Activated naive CD8-positive, alpha-beta T cell treated with anti-CD3 and anti-CD28 coated beads, Interleukin-2, amount 50 U/mL, for 24 hours (primary cell): ENCODE data around the gene OR6C76.
A peak's percentile ranks its signal among the peaks of the same experiment; 100 is the strongest.
"Not testable (repeated sequence)": the region's sequence is repeated elsewhere in the genome, so short reads cannot be mapped to it uniquely, and the experiment has no call there.

Source experiments
- ATAC-seq: fragments of 150-1000 bp; cut with Tn5 transposase; one replicate; pipeline ENCODE4 v1.10.0; 2021
- DNase-seq: peaks from one replicate; pipeline ENCODE4 v3.0.0; 2021
- H3K27ac Mint-ChIP-seq: one replicate; pipeline ENCODE4 v1.8.0; 2021; ENCODE audit warnings: mild to moderate bottlenecking, mixed read lengths
- H3K27me3 Mint-ChIP-seq: one replicate; pipeline ENCODE4 v1.8.0; 2021; ENCODE audit warnings: mixed read lengths
- H3K36me3 Mint-ChIP-seq: one replicate; pipeline ENCODE4 v1.8.0; 2021; ENCODE audit warnings: low read depth, mixed read lengths
- H3K4me1 Mint-ChIP-seq: one replicate; pipeline ENCODE4 v1.8.0; 2021; ENCODE audit warnings: mixed read lengths
- H3K4me3 Mint-ChIP-seq: one replicate; pipeline ENCODE4 v1.8.0; 2021; ENCODE audit warnings: mild to moderate bottlenecking, moderate library complexity, mixed read lengths
- H3K9me3 Mint-ChIP-seq: one replicate; pipeline ENCODE4 v1.8.0; 2021; ENCODE audit warnings: mixed read lengths

OR6C76 gene

GRCh38 chr12:55425954-55426353 is at the start of gene OR6C76:
Gene OR6C76, plus strand, starts transcription at chr12:55426254. Its CDS starts 0 bp downstream, at chr12:55426254.
- Mint-ChIP-seq H3K27me3 (peaks cover 14% of the 10 kb centered on the region), H3K4me3 (no peak within 1 kb of the TSS), H3K27ac (no peak within 1 kb of the TSS), H3K4me1 (no peaks in the 10 kb centered on the region), H3K36me3 (no peaks in the 10 kb centered on the region), H3K9me3 (no peaks in the 10 kb centered on the region)
- no peak for ATAC-seq
- DNase-seq = no peak

DNA sequence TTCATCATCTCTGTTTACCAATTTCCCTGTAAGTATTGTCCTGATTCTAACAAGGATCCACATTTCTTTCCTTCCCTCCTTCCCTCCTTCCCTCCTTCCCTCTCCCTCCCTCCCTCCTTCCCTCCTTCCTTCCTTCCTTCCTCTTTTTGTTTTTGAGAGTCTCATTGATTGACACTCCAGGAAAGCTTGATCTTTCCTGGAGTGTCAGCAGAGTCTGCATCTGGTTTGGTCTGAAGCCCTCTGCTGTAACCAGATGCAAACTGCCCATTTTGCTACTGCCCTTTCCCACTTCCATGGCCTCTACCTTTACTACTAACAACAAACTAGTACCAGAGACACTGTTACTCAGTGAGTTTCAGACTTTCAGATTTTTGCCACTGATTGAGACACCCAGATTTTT is 40.2 kb upstream of the OR6C76 start:
- Mint-ChIP-seq H3K4me3 (no peak overlapping the region), H3K9me3 (no peaks in the 10 kb centered on the region), H3K36me3 (no peaks in the 10 kb centered on the region), H3K27ac (no peak overlapping the region), H3K4me1 (no peaks in the 10 kb centered on the region), H3K27me3 (peaks cover 3% of the 10 kb centered on the region)
- ATAC-seq (no peak), DNase-seq (no peak)

GRCh38 chr12:55392032-55392795 is 33.8 kb upstream of the OR6C76 start:
- no peaks in the 10 kb centered on the region for H3K9me3 Mint-ChIP-seq
- peaks cover 5% of the 10 kb centered on the region for H3K27me3 Mint-ChIP-seq
- H3K4me1 Mint-ChIP-seq = no peaks in the 10 kb centered on the region
- H3K27ac Mint-ChIP-seq = no peak overlapping the region
- no peak overlapping the region for H3K4me3 Mint-ChIP-seq
- no peak for DNase-seq
- no peak for ATAC-seq
- H3K36me3 Mint-ChIP-seq = no peaks in the 10 kb centered on the region

DNA sequence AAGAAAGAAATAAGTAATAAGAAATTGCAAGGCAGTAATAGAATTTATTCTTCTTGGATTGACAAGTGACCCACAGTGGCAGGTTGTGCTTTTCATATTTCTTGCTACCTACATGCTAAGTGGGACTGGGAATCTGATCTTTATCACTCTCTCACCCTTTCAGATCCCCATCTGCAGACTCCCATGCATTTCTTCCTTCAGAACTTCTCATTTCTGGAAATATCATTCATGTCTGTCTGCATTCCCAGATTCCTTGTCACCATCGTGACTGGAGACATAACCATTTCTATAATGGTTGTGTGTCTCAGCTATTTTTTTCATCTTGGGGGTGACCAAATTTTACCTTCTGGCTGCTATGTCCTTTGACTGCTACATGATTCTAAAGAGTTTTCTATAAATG is 29.7 kb upstream of the OR6C76 start:
- no peaks in the 10 kb centered on the region for H3K9me3 Mint-ChIP-seq
- no peak overlapping the region for H3K4me3 Mint-ChIP-seq
- no peaks in the 10 kb centered on the region for H3K4me1 Mint-ChIP-seq
- H3K36me3 Mint-ChIP-seq = no peaks in the 10 kb centered on the region
- peaks cover 22% of the 10 kb centered on the region for H3K27me3 Mint-ChIP-seq
- ATAC-seq (no peak), DNase-seq (no peak)
- no peak overlapping the region for H3K27ac Mint-ChIP-seq

DNA sequence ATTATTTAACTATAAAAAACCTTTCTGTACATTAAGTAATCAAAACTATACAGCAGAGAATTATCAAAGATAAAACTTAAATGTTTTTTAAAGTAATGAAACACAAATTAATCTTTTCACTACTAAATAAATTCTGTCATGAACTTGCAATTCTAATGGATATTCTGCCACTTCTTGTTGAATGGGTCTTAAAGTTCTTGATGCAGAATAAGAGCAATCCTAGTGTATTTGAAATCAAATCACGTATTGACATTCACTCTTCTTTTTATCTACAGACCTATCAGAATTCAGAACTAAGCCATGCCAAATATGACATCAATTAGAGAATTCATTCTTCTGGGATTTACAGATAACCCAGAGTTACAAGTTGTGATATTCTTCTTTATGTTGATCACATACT is 25.8 kb upstream of the OR6C76 start, which contains the start of gene OR6C65:
Gene OR6C65, plus strand, starts transcription at position 301 of the 400 bp plus-strand sequence. Its CDS starts 0 bp downstream, at position 301.
- no peak within 1 kb of the TSS for H3K4me3 Mint-ChIP-seq

GRCh38 chr12:55407866-55408265 is 18.2 kb upstream of the OR6C76 start:
- Mint-ChIP-seq H3K36me3 (no peaks in the 10 kb centered on the region), H3K4me3 (no peak overlapping the region), H3K27ac (no peak overlapping the region), H3K4me1 (no peaks in the 10 kb centered on the region), H3K9me3 (no peaks in the 10 kb centered on the region), H3K27me3 (peaks cover 9% of the 10 kb centered on the region)
- DNase-seq (no peak), ATAC-seq (no peak)

More for the DNA sequence above, 25.8 kb upstream of the OR6C76 start, which contains the start of gene OR6C65:
- peaks cover 27% of the 10 kb centered on the region for H3K27me3 Mint-ChIP-seq
- no peaks in the 10 kb centered on the region for H3K9me3 Mint-ChIP-seq
- no peak for ATAC-seq
- no peak for DNase-seq
- H3K27ac Mint-ChIP-seq = no peak within 1 kb of the TSS
- H3K36me3 Mint-ChIP-seq = no peaks in the 10 kb centered on the region
- no peaks in the 10 kb centered on the region for H3K4me1 Mint-ChIP-seq

GRCh38 chr12:55409133-55409532 is 16.9 kb upstream of the OR6C76 start:
- peaks cover 10% of the 10 kb centered on the region for H3K27me3 Mint-ChIP-seq
- H3K4me3 Mint-ChIP-seq, H3K4me1 Mint-ChIP-seq, H3K9me3 Mint-ChIP-seq, H3K36me3 Mint-ChIP-seq, H3K27ac Mint-ChIP-seq, ATAC-seq, DNase-seq: not testable (repeated sequence)

- peaks cover 32% of the 10 kb centered on the region for H3K27me3 Mint-ChIP-seq
- H3K27ac Mint-ChIP-seq, ATAC-seq, H3K9me3 Mint-ChIP-seq, DNase-seq, H3K36me3 Mint-ChIP-seq, H3K4me3 Mint-ChIP-seq, H3K4me1 Mint-ChIP-seq: not testable (repeated sequence)
Observed at GRCh38 chr12:55412138-55412537, 13.9 kb upstream of the OR6C76 start.

- not testable (repeated sequence) for ATAC-seq, H3K36me3 Mint-ChIP-seq, H3K4me1 Mint-ChIP-seq, DNase-seq, H3K27ac Mint-ChIP-seq, H3K9me3 Mint-ChIP-seq, H3K4me3 Mint-ChIP-seq
- peaks cover 43% of the 10 kb centered on the region for H3K27me3 Mint-ChIP-seq
Observed at GRCh38 chr12:55413498-55414388, 12.3 kb upstream of the OR6C76 start.

DNA sequence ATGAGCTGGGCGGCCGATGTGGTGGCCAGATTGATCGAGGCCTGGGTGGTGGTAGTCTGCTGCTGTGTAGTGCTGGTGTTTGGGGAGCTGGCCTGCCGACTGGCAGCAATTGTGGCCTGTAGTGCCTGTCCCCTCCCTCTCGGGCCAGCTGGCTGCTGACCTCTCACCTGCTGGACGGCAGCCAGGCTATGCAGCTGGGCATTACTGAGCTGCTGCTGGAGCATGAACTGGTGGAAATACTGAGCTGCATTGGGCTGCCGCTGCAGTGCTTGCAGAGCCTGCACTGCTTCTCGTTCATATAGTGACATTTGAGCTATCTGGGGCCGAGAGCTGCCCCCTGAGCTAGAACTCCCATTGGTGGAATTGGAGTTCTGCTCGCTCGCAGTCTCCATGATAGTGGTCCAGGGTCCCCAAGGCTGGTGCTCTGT is 11.6 kb upstream of the OR6C76 start:
- H3K4me3 Mint-ChIP-seq, H3K27ac Mint-ChIP-seq, ATAC-seq, H3K4me1 Mint-ChIP-seq, H3K9me3 Mint-ChIP-seq, H3K36me3 Mint-ChIP-seq, DNase-seq: not testable (repeated sequence)
- peaks cover 43% of the 10 kb centered on the region for H3K27me3 Mint-ChIP-seq

DNA sequence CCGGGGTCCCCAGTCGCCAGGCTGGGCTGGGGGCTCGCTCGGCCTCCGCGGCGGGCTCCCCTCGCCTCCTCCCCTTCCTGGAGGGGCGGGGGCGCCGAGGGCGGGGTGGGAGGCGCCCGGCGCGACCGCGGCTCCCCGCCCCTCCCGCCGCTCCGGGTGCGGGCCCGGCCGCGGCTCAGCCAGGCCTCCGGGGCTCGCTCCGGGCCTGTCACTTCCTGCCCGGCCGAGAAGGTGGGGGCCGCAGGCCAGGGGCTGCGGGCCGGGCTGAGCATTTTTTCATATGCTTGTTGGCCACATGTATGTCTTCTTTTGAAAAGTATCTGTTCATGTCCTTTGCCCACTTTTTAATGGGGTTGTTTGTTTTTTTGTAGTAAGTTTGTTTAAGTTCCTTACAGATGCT is 11.2 kb upstream of the OR6C76 start:
- H3K9me3 Mint-ChIP-seq, H3K4me3 Mint-ChIP-seq, H3K36me3 Mint-ChIP-seq, H3K27ac Mint-ChIP-seq, DNase-seq, H3K4me1 Mint-ChIP-seq: not testable (repeated sequence)
- ATAC-seq = peak; percentile 40
- H3K27me3 Mint-ChIP-seq = peaks cover 44% of the 10 kb centered on the region

- Mint-ChIP-seq H3K4me1 (peaks cover 4% of the 10 kb centered on the region), H3K4me3 (no peak overlapping the region), H3K9me3 (no peaks in the 10 kb centered on the region), H3K27ac (no peak overlapping the region), H3K27me3 (peaks cover 45% of the 10 kb centered on the region), H3K36me3 (no peaks in the 10 kb centered on the region)
- DNase-seq = no peak
- ATAC-seq = no peak
Observed at GRCh38 chr12:55416961-55417360, 9.1 kb upstream of the OR6C76 start.

DNA sequence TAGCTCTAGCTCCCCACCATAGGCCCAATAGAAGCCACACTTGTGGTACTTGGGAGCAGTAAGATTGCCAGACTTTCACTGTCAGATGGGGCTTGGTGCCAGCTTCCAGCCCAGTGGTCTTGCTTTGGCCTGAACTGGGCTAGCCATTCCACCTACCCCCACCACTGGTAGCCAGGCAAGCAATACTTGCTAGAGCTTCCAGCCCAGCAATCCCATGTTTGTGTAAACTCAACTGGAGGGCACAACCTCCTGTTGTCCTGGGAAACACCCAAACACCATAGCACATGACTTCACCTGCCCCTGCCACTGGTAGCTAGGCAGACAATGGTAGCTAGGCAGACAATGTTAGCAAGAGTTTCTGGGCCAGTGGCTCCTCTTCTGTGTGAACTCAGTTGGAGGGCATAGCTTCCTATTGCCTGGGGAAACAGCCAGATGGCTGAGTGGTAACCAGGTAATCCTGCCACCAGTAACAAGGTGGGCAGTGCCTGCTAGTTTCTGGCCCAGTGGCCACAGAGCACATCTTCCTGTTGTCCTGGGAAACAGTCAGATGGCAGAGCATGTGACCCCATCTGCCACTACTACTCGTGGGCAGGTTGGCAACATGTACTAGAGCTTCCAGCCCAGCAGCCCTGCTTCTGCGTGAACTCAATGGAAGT is 5.6 kb upstream of the OR6C76 start:
- Mint-ChIP-seq H3K4me1 (no peaks in the 10 kb centered on the region), H3K27ac (no peak overlapping the region), H3K9me3 (no peaks in the 10 kb centered on the region), H3K27me3 (peaks cover 44% of the 10 kb centered on the region), H3K4me3 (no peak overlapping the region), H3K36me3 (no peaks in the 10 kb centered on the region)
- DNase-seq = no peak
- ATAC-seq = no peak

DNA sequence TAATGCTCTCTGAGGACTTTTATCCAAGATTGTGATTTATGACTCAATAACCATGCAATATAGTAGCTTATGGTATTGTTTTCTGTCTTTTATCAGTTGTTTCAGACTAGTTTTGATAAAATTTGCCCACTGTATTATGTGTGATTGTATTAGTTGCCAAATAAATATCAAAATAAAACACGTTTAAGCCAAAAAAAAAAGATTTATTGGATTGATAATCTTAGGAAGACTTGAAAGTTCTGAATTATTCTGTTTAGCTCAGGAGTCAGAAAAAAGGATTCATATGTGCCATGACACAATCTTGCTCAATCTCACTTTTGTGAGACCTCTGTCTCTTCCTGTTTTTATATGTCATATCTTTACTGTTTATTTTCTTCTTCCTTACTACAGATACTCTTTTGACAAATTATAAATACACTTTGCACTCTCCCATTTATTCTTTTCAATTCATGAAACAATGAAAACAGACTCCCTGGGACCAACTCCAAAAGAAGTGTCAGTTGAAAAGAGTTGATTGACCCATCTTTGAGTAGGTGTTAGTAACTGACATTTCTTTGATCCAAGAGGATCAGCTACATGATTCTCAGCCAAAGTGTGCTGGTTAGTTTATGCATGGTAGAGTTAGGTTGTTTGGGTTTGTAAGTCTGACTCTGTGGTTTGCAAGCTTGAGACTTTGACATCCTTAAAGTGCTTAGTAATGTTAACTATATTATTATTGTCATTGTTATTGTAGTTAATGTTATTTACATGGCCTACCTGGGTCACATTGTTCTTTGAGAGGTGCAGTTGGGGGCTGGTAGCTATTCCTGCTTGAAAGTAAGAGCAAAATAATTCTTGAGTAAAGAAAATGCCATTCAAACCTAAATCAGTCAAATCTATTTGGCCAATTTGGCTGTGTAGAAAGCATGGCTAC is 2.5 kb downstream of the OR6C76 start:
- H3K4me1 Mint-ChIP-seq = no peaks in the 10 kb centered on the region
- H3K4me3 Mint-ChIP-seq = no peak overlapping the region
- H3K27ac Mint-ChIP-seq = no peak overlapping the region
- peaks cover 16% of the 10 kb centered on the region for H3K27me3 Mint-ChIP-seq
- no peak for DNase-seq
- no peak for ATAC-seq
- H3K9me3 Mint-ChIP-seq = peaks cover 6% of the 10 kb centered on the region
- H3K36me3 Mint-ChIP-seq = no peaks in the 10 kb centered on the region
